Globus pallidus (tissue), 1 donor: ENCODE measurements around the gene MED13L.
"Not testable (repeated sequence)": the region's sequence is repeated elsewhere in the genome, so short reads cannot be mapped to it uniquely, and the experiment has no call there.

Source experiments
- DNase-seq: peaks from one replicate; pipeline ENCODE4 v3.0.0-alpha.2; 2015; ENCODE audit warnings: low spot score

The MED13L gene

DNA sequence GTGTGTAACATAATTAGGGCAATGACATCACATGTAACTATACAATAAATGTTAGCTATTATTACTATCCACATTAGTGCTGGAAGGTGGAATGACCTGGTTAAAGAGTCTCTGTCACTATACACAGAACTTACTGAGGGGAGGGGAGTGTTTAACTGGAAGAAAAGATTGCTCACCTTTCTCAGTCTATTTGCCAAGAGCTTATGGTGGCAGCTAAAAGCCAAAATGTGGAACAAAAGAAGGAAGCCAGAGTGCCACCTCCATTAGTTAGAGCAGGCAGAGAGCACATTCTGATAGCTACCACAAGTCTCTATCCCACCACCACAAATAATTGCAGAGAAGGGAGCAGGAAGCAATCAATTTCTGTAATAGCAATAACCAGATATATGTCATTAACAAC is 124.4 kb downstream of the MED13L start:
- DNase-seq = no peak

- DNase-seq = no peak
Measured at GRCh38 chr12:116152268-116152667, 125.2 kb downstream of the MED13L start.

- DNase-seq = no peak
Measured at GRCh38 chr12:116150452-116150851, 127.0 kb downstream of the MED13L start.

GRCh38 chr12:116150001-116150400 is 127.5 kb downstream of the MED13L start:
- DNase-seq = no peak

GRCh38 chr12:116148844-116149243 is 128.6 kb downstream of the MED13L start:
- no peak for DNase-seq

DNA sequence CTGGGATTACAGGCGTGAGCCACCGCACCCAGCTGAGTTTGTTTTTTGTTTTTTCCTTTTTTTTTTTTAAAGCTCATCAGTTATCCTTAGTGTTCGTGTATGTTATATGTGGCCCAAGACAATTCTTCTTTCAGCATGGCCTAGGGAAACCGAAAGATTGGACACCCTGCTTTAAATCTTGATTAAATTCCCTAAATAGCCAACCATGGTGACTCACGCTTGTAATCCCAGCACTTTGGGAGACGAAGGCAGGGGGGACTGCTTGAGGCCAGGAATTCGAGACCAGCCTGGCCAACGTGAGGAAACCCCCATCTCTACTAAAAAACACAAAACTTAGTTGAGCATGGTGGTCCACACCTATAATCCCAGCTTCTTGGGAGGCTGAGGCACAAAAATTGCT is 131.1 kb downstream of the MED13L start:
- DNase-seq = no peak

DNA sequence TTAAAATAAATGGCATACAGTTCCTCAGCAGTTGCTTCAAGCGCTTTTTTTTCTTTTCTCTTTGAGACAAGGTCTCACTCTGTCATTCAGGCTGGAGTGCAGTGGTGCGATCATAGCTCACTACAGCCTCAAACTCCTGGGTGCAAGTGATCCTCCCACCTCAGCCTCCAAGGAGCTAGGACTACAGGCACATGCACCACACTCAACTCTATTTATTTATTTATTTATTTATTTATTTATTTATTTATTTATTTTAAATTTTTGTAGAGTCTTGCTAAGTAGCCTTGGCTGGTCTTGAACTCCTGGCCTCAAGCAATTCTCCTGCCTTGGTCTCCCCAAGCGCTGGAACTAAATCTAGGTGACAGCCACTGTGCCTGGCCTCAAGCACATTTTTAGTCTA is 132.0 kb downstream of the MED13L start:
- no peak for DNase-seq

DNA sequence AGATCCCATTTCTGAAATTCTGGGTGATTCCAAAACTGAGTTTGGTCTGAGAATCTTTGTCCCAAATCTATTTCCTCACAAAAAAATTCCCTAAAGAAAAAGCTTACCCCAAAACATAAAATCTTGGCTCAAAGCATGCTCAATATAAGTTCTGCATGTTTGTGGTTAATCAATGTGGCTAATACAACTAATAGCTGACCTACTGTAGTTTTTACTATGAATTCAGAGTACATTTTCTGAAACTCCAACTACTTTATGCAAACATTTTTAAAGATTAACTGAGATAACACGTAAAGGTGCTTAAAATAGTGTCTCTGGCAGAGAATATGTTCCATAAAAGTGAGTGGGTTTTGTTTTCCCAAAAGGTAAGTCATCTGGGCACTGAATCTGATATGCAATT is 133.1 kb downstream of the MED13L start:
- DNase-seq = no peak

- no peak for DNase-seq
Measured at GRCh38 chr12:116143909-116144308, 133.6 kb downstream of the MED13L start.

DNA sequence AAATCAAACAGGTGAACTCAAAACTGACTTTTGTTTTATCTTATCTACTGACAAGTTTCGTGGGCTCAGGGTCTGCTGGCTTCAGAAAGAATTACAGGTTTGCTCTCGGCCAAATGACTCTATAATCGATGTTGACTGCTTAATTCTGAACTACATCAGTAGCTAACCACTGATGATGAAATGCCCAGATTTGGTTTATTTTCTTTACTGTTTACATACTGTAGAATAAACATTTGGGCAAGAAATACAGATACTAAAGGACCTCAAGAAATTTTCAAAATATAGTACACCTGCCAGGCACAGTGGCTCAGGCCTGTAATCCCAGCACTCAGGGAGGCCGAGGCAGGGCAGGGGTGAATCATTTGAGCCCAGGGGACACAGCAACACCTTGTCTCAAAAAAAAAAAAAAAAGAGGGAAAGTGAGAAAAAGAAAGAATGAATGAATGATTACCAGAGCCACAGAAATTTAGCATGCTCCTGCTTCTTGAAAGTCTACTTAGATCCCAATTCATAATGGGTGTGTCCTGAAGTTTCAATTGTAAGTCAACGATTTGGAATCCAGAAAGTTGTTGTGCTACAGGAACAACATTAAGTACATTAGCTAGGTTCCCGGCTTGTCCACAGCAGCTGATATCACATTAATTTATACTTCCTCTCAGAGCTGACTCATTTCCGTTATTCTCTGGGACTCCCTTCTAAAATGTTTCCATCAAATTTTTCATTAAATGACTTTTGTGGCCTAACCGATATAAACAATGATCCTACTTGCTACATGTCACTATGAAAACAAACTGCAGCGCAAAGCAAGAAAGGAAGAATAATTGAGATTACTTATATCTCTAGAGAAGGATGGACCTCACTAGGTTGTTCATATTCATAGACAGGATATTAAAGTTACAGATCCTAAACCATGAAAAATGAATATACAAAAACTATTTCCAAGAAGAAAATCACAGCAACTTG is 134.3 kb downstream of the MED13L start:
- DNase-seq = no peak

DNA sequence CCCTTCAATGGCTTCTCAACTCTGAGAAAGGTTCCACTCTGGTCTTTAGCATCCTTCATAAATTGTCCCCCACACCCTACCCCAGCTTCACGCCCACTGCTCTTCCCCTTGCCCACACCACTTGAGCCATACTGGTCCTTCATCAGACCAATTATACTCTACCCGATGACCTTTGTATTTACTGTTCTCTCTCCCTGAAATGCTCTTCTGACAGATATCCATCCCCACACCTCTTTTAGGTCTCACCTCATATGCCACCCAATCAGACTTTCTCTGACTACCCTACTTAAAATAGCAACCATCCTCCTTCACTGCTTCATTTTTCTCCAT is 135.7 kb downstream of the MED13L start:
- no peak for DNase-seq

DNA sequence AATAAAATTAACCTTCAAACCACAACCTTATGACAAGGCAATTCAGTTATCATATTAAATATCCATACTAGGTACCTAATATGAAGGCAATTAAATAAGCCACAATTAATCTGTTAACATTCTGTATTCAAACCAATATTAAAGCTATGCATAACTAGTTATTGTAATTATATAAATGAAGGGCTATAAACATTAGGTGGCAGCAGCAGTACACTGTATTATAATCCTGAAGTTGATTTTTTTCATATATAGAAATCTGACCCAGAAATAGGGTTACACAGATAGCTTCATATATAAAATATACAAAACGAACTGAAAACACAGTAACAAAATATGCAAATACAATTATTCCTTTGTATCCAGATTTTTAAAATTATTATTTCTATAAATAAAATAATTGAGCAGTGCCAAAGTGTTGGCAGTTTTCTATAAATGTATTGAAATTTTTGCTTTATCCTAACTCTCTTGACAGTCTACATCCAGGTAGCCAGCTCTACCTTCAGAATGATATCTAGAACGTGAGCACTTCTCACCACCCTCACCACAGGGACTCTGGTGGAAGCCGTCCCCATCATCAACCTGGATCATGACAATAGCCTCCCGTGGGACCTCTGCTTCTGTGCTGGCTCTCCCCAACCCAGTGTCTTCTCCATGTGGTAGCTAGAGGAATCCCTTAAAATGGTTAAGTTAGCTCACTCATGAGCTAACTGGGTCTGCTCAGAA is 136.2 kb downstream of the MED13L start:
- no peak for DNase-seq

DNA sequence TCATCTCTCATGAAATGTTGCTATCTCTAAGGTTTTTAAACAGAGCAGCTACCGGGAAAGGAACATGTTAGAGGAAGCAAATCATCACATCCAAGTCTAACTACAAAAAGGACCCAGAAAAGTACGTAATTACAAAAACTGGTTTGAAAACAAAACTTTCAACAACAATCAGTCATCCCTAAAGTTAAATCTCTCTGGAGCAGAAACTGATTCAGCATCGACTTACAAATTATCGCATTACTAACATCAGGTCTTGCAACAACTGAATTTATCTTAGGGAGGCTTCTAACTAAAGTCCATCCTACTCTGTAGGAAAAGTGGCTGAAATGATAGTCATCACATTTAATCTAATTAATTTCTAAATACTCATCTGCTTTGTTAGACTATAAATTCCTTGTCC is 137.0 kb downstream of the MED13L start:
- no peak for DNase-seq

DNA sequence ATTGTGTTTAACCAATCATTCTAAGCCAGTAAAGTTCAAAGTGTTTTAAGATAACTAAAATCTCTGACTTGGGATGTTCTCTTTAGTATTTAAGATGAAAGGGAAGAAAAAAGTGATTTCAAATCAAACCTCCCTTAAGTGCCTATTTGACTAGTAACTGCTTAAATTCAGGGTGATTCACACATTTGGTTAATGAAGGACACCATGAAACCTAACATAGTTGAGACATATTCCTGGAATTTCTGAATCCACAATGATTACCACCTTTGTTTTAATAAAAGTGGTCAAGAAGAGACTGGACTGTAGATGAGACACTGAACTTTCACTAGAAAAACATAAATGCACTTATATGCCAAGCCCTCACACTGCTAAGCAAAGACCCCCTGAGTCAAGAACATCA is 138.7 kb downstream of the MED13L start:
- no peak for DNase-seq

DNA sequence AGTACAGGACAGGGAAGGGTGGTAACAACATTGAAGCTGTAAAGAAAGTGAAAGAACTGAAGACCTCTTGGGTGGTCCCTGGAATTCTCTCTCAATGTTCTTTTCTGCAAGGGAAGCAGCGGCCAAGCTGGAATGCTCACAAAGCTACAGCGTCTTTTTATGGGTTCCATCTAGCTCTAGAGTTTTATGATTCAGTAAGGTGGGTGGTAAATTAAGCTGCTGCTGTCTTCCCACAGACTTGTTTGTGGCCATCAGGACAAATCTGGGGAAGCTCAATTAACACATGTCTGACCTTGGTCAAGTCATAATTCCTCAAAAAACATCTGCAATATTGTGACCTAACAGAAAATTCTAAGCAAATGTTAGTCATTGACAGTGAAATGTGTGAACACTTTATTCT is 139.1 kb downstream of the MED13L start:
- DNase-seq = no peak

DNA sequence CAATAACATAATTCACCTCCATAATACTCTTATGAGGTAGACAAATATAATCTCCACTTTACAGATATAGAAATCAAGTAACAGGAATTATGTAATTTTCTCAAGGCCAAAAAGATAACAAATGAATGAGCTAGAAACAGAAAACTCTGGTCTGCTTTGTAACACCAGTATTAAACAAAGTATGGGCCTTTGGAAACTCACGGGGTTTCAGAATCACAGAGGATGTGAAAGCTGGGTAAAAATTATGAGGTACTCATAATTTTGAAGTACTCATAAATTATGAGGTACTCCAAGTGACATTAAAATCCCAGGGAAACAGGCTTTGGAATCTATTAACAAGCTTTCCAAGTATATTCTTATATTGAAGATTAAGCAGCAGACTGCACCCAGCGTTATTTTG is 140.2 kb downstream of the MED13L start:
- no peak for DNase-seq

DNA sequence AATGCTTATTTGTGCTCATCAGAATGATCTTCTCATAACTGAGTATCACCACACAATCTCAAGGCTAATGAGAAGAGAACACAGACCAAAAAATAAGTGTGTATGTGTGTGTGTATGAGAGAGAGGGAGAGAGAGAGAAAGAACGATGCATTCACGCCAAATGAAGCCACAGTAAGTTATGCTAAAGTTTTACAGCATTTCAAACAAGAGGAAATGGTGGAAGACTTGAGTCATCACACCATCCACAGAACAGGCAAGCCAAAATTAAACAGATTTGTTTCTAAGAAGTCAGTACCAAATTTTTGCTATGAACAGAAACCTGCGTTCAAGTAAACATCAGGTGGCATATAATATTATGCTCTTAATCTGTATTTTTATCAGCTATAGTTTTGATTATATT is 141.2 kb downstream of the MED13L start:
- no peak for DNase-seq

- no peak for DNase-seq
Measured at GRCh38 chr12:116135209-116135930, 142.1 kb downstream of the MED13L start.

GRCh38 chr12:116133636-116134214 is 143.8 kb downstream of the MED13L start:
- no peak for DNase-seq

GRCh38 chr12:116133149-116133548 is 144.3 kb downstream of the MED13L start:
- no peak for DNase-seq

- DNase-seq = not testable (repeated sequence)
Measured at GRCh38 chr12:116131987-116132386, 145.5 kb downstream of the MED13L start.

- no peak for DNase-seq
Measured at GRCh38 chr12:116131176-116131575, 146.3 kb downstream of the MED13L start.
